Neural cell (in vitro differentiated cells): Measurements from ENCODE around the gene CASR.

Experiments used
- EP300 ChIP-seq: fragments of 450-650 bp; conservative IDR thresholded peaks from 2 replicates; pipeline ENCODE4 v1.6.1; 2014; ENCODE audit warnings: antibody characterized with exemption, mild to moderate bottlenecking, moderate library complexity; ENCODE audit not compliant: poor library complexity, severe bottlenecking
- EZH2 ChIP-seq: fragments of 200-600, 300-800 bp; shearing (Covaris generic), sonication (generic); IDR thresholded peaks from 2 replicates; pipeline ENCODE4 v1.6.1; 2014; ENCODE audit warnings: antibody characterized with exemption, low read length, borderline replicate concordance, mild to moderate bottlenecking; ENCODE audit not compliant: insufficient read depth, poor library complexity, severe bottlenecking
- MXI1 ChIP-seq: fragments of 450-650 bp; conservative IDR thresholded peaks from 2 replicates; pipeline ENCODE4 v1.6.1; 2014; ENCODE audit warnings: antibody characterized with exemption, mild to moderate bottlenecking; ENCODE audit not compliant: poor library complexity, severe bottlenecking
- POLR2AphosphoS5 ChIP-seq: IDR thresholded peaks from 2 replicates; pipeline ENCODE4 v1.6.1; 2012
- RAD21 ChIP-seq: fragments of 450-650 bp; conservative IDR thresholded peaks from 2 replicates; pipeline ENCODE4 v1.6.1; 2014; ENCODE audit warnings: antibody characterized with exemption, mild to moderate bottlenecking, moderate library complexity
- SMC3 ChIP-seq: fragments of 450-650 bp; conservative IDR thresholded peaks from 2 replicates; pipeline ENCODE4 v1.6.1; 2014; ENCODE audit warnings: antibody characterized with exemption, mild to moderate bottlenecking, moderate library complexity; ENCODE audit not compliant: poor library complexity
- TAF1 ChIP-seq: IDR thresholded peaks from 2 replicates; pipeline ENCODE4 v1.6.1; 2012; ENCODE audit warnings: low read depth
- TF ChIP-seq, protein P1 (sequence below): fragments of 450-650 bp; IDR thresholded peaks from 2 replicates; pipeline ENCODE4 v1.5.1; 2014; ENCODE audit warnings: antibody characterized with exemption, mild to moderate bottlenecking, moderate library complexity; ENCODE audit not compliant: poor library complexity, severe bottlenecking
- TF ChIP-seq, protein P2 (sequence below): IDR thresholded peaks from 2 replicates; pipeline ENCODE4 v1.6.1; 2012; ENCODE audit warnings: borderline replicate concordance

DNA sequence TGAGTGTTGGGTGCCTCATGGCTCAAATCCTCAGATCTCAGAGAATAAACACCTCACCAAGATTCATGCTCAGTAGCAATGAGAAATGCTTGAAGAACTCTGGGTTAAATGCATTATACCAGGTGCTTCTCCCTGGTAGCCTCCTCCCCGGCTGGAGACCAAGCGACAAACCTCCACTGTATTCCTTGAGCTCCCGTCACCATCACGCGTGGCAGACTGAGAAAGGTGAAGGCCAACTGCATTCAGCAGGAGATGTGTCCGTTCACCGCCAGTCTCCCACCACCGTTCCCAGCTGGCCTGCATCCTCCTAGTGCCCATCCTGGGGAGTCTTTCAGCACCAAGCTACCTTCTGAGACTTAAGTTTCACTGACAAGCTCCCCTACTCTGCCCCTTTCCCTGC, 149.1 kb downstream of the CASR start:
- TF ChIP-seq POLR2AphosphoS5 (no peak), RAD21 (no peak), EZH2 (no peak), EP300 (no peak), TAF1 (no peak), MXI1 (no peak), SMC3 (no peak)
- TF ChIP-seq, protein P1, sequence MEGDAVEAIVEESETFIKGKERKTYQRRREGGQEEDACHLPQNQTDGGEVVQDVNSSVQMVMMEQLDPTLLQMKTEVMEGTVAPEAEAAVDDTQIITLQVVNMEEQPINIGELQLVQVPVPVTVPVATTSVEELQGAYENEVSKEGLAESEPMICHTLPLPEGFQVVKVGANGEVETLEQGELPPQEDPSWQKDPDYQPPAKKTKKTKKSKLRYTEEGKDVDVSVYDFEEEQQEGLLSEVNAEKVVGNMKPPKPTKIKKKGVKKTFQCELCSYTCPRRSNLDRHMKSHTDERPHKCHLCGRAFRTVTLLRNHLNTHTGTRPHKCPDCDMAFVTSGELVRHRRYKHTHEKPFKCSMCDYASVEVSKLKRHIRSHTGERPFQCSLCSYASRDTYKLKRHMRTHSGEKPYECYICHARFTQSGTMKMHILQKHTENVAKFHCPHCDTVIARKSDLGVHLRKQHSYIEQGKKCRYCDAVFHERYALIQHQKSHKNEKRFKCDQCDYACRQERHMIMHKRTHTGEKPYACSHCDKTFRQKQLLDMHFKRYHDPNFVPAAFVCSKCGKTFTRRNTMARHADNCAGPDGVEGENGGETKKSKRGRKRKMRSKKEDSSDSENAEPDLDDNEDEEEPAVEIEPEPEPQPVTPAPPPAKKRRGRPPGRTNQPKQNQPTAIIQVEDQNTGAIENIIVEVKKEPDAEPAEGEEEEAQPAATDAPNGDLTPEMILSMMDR = no peak
- TF ChIP-seq, protein P2, sequence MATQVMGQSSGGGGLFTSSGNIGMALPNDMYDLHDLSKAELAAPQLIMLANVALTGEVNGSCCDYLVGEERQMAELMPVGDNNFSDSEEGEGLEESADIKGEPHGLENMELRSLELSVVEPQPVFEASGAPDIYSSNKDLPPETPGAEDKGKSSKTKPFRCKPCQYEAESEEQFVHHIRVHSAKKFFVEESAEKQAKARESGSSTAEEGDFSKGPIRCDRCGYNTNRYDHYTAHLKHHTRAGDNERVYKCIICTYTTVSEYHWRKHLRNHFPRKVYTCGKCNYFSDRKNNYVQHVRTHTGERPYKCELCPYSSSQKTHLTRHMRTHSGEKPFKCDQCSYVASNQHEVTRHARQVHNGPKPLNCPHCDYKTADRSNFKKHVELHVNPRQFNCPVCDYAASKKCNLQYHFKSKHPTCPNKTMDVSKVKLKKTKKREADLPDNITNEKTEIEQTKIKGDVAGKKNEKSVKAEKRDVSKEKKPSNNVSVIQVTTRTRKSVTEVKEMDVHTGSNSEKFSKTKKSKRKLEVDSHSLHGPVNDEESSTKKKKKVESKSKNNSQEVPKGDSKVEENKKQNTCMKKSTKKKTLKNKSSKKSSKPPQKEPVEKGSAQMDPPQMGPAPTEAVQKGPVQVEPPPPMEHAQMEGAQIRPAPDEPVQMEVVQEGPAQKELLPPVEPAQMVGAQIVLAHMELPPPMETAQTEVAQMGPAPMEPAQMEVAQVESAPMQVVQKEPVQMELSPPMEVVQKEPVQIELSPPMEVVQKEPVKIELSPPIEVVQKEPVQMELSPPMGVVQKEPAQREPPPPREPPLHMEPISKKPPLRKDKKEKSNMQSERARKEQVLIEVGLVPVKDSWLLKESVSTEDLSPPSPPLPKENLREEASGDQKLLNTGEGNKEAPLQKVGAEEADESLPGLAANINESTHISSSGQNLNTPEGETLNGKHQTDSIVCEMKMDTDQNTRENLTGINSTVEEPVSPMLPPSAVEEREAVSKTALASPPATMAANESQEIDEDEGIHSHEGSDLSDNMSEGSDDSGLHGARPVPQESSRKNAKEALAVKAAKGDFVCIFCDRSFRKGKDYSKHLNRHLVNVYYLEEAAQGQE = no peak
